Cardiac fibroblast (primary cell): Measurements from ENCODE around the gene CD3E.

Experiments
- DNase-seq, 2 donors: peaks; one replicate each; pipeline versions ENCODE4 v3.0.0 to v3.0.0-alpha.2; 2010; ENCODE audit warnings: low read depth in 2 of 2
- H3K4me3 ChIP-seq, 2 donors: replicated peaks in 1 of 2; 1 replicate in 1 of 2; 2 replicates in 1 of 2; pipeline ENCODE4 v1.5.1; 2011; ENCODE audit warnings: low read depth in 2 of 2, low read length in 2 of 2, mild to moderate bottlenecking in 2 of 2, moderate library complexity in 1 of 2
- TF ChIP-seq, protein P1 (sequence below): IDR thresholded peaks from one replicate; pipeline ENCODE4 v1.5.1; 2011; ENCODE audit warnings: low read depth, mild to moderate bottlenecking, low read length, inconsistent platforms

Gene CD3E

GRCh38 chr11:118289401-118289800 is 15.1 kb upstream of the CD3E start:
- no peak overlapping the region for H3K4me3 ChIP-seq
- DNase-seq = no peak
- TF ChIP-seq, protein P1, sequence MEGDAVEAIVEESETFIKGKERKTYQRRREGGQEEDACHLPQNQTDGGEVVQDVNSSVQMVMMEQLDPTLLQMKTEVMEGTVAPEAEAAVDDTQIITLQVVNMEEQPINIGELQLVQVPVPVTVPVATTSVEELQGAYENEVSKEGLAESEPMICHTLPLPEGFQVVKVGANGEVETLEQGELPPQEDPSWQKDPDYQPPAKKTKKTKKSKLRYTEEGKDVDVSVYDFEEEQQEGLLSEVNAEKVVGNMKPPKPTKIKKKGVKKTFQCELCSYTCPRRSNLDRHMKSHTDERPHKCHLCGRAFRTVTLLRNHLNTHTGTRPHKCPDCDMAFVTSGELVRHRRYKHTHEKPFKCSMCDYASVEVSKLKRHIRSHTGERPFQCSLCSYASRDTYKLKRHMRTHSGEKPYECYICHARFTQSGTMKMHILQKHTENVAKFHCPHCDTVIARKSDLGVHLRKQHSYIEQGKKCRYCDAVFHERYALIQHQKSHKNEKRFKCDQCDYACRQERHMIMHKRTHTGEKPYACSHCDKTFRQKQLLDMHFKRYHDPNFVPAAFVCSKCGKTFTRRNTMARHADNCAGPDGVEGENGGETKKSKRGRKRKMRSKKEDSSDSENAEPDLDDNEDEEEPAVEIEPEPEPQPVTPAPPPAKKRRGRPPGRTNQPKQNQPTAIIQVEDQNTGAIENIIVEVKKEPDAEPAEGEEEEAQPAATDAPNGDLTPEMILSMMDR = no peak

DNA sequence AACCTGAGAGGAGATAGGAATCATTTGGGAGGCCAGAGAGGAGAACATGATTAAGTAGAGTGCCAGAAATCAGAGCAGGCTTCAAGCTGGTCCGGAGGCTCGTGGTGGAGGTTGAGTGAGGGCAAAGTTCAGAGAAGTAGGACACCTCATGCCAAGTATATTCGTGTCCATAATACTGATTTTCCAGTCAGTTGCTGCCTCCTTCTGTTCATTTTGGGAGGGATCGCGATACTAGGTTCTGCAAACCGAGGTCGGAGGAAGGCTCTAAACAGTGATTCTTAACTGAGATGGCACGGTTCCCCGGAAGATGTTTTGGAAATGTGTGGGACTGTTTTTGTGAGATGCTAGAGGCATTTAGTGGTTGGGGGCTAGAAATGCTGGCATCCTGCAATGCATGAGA is 13.6 kb upstream of the CD3E start:
- TF ChIP-seq, protein P1 = peak; percentile 30
- no peak overlapping the region for H3K4me3 ChIP-seq
- DNase-seq = peak; percentile 19 to 56

- no peak overlapping the region for H3K4me3 ChIP-seq
- DNase-seq = peak in 1 of 2 donors; percentile 40
- TF ChIP-seq, protein P1 = no peak
These were observed 12.9 kb upstream of the CD3E start for GRCh38 chr11:118291477-118292135.

DNA sequence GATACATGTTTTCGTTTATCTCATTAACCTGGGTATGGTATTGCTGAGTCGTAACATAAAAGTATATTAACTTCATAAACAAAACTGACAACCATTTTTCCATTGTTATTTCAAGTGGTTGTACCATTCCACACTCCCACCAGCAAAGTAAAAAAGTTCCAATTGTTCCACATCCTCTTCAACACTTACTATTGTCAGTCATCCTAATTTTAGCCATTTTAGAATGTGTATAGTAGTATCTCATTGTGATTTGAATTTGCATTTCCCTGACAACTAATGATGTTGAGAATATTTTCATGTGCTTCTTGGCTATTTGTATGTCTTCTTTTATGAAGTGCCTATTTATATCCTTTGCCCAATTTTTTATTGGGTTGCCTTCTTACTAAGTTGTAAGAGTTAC is 10.5 kb upstream of the CD3E start:
- TF ChIP-seq, protein P1 = no peak
- no peak for DNase-seq
- H3K4me3 ChIP-seq = no peak overlapping the region

DNA sequence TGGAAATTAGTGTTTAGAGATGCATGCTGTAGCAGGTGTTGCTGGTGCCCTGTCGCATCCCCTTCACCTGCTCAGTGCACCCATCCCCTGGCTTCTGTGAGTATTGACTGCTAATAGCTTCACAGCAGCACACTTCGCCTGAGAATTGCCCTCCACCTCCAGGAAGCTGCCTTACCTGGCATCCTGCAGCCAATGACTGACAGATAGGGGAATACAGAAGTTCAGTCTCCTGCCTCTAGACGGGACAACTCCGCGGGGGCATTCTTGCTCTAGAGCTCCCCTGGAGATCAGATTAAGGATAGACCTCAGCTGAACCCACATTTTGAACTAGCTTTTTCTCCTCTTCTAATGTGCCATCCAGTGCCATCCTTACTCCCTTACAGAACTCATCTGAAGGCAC is 9.3 kb upstream of the CD3E start:
- no peak overlapping the region for H3K4me3 ChIP-seq
- no peak for DNase-seq
- TF ChIP-seq, protein P1 = no peak

DNA sequence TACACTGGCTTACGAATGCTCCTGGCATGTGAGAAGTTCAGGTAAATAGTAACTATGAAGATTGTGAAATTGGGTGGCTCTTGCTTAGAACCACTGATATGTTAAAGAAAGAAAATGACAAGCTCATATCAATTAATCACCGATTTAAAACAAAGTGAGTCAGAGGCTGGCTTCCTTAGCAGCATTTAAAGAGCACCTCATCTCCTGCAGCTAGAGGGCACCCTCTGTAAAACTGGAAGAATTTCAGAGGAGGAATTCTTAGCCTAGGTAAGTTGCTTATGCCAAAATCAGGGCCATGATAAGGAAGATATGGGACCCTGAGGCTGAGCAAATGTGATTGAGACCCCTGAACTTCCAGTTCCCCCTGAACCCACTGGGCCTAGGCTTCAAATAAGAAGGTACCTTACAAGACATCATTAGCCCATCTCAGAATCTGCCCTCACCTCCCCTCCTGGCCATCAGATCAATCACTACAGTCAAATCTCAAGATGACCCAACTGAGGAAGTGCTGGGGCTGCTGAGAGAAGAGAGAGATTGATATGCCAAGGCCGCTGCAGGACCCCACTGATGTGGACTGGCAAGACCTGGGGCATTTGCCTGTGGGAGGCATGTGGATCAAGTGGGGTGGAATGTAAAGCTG is 8.6 kb upstream of the CD3E start:
- peak; percentile 27 to 59 for DNase-seq
- TF ChIP-seq, protein P1 = peak; percentile 66
- H3K4me3 ChIP-seq = no peak overlapping the region
